NB4 (cell line): ENCODE measurements around the gene FLACC1.

ENCODE experiments used
- CTCF ChIP-seq: IDR thresholded peaks from one replicate; pipeline ENCODE4 v1.5.1; 2012; ENCODE audit warnings: low read depth, low read length
- POLR2A ChIP-seq: IDR thresholded peaks from 2 replicates; pipeline ENCODE4 v1.6.1; 2011; ENCODE audit warnings: mild to moderate bottlenecking; ENCODE audit not compliant: insufficient read length; ENCODE audit errors: extremely low read depth

GRCh38 chr2:201298462-201299052 lies 58.6 kb downstream of the FLACC1 start:
- TF ChIP-seq POLR2A: no peak
- no peak for TF ChIP-seq CTCF
